ENCODE data around the gene ATF4.
"Not testable (repeated sequence)": the region's sequence is repeated elsewhere in the genome, so short reads cannot be mapped to it uniquely, and the experiment has no call there.

Gene ATF4

DNA sequence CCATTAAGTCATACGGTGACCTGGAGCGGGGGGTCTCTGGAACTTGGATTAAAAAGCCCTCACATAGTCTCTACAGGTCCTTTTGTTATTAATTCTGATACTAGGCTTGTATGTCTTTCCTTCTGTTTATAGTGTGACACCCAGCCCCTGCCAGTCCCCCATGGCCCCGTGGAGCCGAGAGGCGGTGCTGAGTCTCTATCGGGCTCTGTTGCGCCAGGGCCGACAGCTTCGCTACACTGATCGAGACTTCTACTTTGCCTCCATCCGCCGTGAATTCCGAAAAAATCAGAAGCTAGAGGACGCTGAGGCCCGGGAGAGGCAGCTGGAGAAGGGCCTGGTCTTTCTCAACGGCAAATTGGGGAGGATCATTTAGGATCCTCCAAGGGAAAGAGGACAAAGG lies 16.3 kb upstream of the ATF4 start:
- H3K4me3 ChIP-seq (ENCODE audit: low read depth, low read length): no peak overlapping the region
- no peak for DNase-seq (ENCODE audit: low read depth)

- H3K4me3 ChIP-seq (ENCODE audit: low read depth, low read length); DNase-seq (ENCODE audit: low read depth): not testable (repeated sequence)
Measured at GRCh38 chr22:39507021-39507420, 13.3 kb upstream of the ATF4 start.

GRCh38 chr22:39508393-39508792 lies 12.0 kb upstream of the ATF4 start:
- H3K4me3 ChIP-seq (ENCODE audit: low read depth, low read length): no peak overlapping the region
- DNase-seq (ENCODE audit: low read depth): no peak

DNA sequence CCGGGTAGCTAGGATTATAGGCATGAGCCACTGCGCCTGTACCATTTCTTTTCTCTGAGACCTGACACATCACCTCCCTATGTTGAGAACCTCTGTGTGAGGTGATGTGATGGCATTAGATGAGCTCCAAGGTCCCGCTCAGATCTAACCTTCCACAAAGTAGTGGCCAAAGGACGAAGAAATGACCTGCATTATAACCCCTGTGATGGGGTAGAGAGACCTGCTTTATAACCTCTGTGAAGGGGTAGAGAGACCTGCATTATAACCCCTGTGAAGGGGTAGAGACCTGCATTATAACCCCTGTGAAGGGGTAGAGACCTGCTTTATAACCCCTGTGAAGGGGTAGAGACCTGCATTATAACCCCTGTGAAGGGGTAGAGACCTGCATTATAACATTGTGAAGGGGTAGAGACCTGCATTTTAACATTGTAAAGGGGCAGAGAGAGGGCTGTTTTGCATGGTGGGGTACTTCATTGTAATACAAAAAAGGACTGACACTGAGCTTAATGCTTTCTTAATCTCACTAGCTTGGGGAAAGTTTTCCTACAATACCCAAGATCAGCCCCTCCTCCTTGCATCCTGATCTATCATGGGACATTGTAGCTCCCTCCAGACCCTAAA lies 9.7 kb upstream of the ATF4 start:
- DNase-seq (ENCODE audit: low read depth): no peak

DNA sequence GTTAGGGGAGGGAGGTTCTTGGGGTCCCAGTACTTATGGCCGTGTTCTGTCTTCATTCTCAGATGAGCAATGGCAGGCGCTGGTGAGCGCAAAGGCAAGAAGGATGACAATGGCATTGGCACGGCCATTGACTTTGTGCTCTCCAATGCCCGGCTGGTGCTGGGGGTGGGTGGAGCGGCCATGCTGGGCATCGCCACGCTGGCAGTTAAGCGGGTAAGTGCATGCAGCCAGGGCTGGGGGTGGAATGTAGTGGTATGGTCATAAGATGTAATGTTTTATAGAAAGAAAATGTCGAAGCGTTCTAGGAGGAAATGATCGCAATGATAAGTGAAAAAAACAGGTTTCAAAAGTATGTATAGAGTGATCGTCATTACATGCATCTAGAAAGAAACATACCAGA lies 9.1 kb upstream of the ATF4 start:
- H3K4me3 ChIP-seq (ENCODE audit: low read depth, low read length): no peak overlapping the region
- no peak for DNase-seq (ENCODE audit: low read depth)

More for the DNA sequence above, 9.7 kb upstream of the ATF4 start:
- H3K4me3 ChIP-seq (ENCODE audit: low read depth, low read length): no peak overlapping the region

DNA sequence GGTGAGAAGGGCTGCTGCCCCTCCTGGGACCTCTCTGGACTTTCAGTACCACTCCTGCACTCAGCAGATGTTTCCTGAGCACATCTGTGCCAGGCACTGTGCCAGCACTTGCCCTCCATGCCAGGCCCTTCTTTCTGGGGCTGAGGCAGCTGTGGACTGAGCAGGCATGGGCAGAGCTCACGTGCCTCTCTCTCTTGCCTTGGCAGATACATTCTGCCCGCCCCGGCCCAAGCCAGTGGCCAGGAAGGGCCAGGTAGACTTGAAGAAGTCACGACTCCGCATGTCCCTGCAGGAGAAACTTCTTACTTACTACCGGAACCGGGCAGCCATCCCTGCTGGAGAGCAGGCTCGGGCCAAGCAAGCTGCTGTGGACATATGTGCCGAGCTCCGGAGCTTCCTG lies 8.3 kb upstream of the ATF4 start:
- H3K4me3 ChIP-seq (ENCODE audit: low read depth, low read length): no peak overlapping the region
- no peak for DNase-seq (ENCODE audit: low read depth)

DNA sequence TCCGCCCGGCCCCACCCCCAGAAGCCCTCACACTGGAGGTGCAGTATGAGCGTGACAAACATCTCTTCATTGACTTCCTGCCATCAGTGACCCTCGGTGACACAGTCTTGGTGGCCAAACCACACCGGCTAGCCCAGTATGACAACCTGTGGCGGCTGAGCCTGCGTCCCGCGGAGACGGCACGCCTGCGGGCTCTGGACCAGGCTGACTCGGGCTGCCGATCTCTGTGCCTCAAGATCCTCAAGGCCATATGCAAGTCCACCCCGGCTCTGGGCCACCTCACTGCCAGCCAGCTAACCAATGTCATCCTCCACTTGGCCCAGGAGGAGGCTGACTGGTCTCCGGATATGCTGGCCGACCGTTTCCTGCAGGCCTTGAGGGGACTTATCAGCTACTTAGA lies 6.6 kb upstream of the ATF4 start:
- DNase-seq (ENCODE audit: low read depth): no peak
- H3K4me3 ChIP-seq (ENCODE audit: low read depth, low read length): no peak overlapping the region

DNA sequence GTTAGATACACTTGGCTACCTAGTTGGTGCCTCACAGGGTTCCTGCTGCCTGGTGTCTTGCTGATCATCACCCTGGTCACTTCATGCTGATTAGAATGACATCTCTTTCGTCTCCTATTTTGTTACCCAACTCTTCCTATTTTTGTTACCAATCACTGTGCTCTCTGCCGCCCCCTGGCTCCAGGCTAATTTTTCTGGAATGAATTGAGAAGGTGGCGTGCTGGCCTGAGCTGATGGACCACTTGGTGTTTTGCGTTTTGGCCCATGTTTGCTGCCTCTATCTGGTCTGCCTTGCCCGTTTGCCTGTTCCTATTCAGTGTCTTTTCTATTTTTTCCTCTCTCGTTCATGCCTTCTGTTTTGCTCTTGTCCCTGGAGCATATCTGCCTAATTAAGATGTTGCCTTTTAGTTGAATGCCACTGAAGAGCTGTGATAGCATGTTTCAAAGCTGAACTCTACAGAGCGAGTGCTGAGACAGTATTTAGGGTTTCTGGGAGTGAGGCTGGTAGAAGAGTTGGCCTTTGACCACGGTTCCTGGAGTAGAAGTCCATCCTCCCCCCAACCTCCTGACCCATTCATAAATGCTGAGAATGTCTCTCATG lies 5.9 kb upstream of the ATF4 start:
- no peak for DNase-seq (ENCODE audit: low read depth)
- no peak overlapping the region for H3K4me3 ChIP-seq (ENCODE audit: low read depth, low read length)

- no peak for DNase-seq (ENCODE audit: low read depth)
Measured at GRCh38 chr22:39515266-39516050, 4.9 kb upstream of the ATF4 start.

GRCh38 chr22:39517470-39517869 lies 2.9 kb upstream of the ATF4 start:
- no peak for DNase-seq (ENCODE audit: low read depth)
- no peak overlapping the region for H3K4me3 ChIP-seq (ENCODE audit: low read depth, low read length)

More at GRCh38 chr22:39515266-39516050, 4.9 kb upstream of the ATF4 start:
- no peak overlapping the region for H3K4me3 ChIP-seq (ENCODE audit: low read depth, low read length)

GRCh38 chr22:39518144-39518786 lies 2.1 kb upstream of the ATF4 start:
- DNase-seq (ENCODE audit: low read depth): no peak
- H3K4me3 ChIP-seq (ENCODE audit: low read depth, low read length): no peak overlapping the region

- no peak for DNase-seq (ENCODE audit: low read depth)
- H3K4me3 ChIP-seq (ENCODE audit: low read depth, low read length): peak overlapping the region; percentile 76
Measured at GRCh38 chr22:39518996-39519680, 1.2 kb upstream of the ATF4 start.

DNA sequence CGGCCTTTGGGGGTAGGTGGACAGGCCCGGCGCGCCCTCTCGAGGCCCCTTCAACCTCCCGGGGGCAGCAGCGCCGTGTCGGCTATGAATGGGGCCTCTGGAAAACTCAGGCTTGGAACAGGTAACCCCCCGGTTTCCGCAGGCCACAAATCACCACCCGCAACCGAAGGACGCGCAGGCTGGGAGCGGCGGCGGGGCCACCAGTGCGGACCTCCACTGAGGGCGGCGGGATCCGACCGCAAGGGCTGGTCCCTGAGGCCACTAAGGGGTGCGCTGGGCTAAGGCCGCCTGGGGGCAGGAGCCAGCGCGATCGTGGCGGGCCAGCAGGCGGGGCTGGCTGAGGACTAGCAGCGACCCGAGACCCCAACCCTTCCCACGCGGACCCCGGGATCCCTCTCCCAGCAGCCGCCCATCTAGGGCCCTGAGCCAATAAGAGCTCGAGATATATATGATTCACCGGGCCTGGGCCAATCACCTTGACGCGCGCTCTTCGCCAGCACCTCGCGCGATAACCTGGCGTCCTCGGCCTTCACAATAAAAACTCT lies 609 bp upstream of the ATF4 start:
- peak overlapping the region; percentile 76 for H3K4me3 ChIP-seq (ENCODE audit: low read depth, low read length)
- DNase-seq (ENCODE audit: low read depth): peak; percentile 99

DNA sequence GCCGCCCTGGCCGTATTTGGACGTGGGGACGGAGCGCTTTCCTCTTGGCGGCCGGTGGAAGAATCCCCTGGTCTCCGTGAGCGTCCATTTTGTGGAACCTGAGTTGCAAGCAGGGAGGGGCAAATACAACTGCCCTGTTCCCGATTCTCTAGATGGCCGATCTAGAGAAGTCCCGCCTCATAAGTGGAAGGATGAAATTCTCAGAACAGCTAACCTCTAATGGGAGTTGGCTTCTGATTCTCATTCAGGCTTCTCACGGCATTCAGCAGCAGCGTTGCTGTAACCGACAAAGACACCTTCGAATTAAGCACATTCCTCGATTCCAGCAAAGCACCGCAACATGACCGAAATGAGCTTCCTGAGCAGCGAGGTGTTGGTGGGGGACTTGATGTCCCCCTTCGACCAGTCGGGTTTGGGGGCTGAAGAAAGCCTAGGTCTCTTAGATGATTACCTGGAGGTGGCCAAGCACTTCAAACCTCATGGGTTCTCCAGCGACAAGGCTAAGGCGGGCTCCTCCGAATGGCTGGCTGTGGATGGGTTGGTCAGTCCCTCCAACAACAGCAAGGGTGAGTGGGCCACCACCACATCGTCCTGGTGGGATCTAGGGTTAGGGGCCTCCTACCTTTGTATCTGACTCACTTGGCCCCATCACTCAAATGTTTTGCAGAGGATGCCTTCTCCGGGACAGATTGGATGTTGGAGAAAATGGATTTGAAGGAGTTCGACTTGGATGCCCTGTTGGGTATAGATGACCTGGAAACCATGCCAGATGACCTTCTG lies 934 bp downstream of the ATF4 start:
- H3K4me3 ChIP-seq (ENCODE audit: low read depth, low read length): peak overlapping the region; percentile 76
- not testable (repeated sequence) for DNase-seq (ENCODE audit: low read depth)

- DNase-seq (ENCODE audit: low read depth): not testable (repeated sequence)
- peak overlapping the region; percentile 76 for H3K4me3 ChIP-seq (ENCODE audit: low read depth, low read length)
Measured at GRCh38 chr22:39522091-39522490, 1.7 kb downstream of the ATF4 start.

DNA sequence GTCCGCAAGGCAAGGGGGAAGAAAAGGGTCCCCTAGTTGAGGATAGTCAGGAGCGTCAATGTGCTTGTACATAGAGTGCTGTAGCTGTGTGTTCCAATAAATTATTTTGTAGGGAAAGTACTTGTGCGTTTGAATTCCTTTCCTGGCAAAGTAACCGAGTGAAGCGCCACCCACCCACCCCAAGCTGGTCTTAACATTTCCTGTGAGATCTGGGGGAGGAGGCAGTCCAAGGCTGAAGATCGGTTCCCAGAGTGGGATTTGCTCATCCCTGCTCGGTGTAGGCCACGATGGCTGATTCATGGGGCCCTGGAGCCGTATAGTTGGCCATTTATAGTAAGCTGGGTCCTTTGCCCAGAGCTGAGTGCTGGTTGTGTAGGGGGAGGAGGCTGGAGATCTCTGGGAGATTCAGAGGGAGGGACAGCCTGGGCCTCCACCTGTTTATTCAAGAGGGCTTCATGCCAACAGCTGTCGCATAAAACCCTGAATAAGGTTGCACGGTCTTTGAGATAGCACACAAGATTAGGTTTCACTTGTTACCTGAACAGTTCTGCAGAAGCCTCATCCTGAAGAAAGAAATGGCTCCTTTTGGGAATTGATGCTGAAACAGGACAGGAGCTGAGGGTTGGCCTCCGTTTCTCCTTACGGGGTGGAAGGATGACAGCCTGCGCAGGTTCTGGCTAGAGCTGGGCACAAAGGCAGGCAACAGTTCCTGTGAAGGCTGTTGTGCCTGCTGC lies 2.4 kb downstream of the ATF4 start:
- H3K4me3 ChIP-seq (ENCODE audit: low read depth, low read length): peak overlapping the region; percentile 76
- DNase-seq (ENCODE audit: low read depth): no peak

DNA sequence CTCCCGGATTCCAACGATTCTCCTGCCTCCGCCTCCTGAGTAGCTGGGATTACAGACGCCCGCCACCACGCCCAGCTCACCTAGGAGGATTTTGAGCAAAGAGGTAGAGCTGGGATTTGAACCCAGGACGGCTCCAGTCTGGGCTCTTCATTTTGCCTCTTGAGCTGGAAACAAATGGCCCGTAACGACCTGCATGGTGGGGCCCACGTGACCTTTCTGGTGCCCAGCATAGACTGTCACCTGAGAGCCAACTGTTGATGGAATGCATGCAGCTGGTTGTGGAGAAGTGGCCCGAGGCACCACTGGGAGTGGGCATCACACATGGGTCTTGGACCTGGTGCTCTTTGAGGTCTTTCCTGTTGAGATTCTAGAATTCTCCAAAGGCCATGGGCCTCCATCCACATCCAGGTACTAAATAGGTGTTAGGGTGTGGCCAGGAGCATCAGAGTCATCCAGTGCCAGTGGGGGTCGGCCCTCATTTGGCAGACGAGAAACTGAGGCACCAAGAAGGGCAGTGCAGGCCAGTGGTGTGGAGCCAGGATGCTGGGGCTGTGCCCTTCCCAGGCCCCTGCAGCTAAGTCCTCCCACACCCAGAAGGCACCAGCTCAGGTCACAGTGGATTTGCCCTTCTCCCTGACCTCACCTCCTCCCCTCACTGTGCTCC lies 3.9 kb downstream of the ATF4 start:
- DNase-seq (ENCODE audit: low read depth): no peak
- no peak overlapping the region for H3K4me3 ChIP-seq (ENCODE audit: low read depth, low read length)
